CD4-positive, alpha-beta T cell treated with Interleukin-12 subunit alpha and Interleukin-12 subunit beta, for 1 hour (primary cell): Measurements from ENCODE around the gene PLIN4.
A peak's percentile ranks its signal among the peaks of the same experiment; 100 is the strongest.
"Not testable (repeated sequence)": the region's sequence is repeated elsewhere in the genome, so short reads cannot be mapped to it uniquely, and the experiment has no call there.

Source experiments
- DNase-seq: peaks from one replicate; pipeline ENCODE4 v3.0.0-alpha.2; 2020

Gene PLIN4, protein sequence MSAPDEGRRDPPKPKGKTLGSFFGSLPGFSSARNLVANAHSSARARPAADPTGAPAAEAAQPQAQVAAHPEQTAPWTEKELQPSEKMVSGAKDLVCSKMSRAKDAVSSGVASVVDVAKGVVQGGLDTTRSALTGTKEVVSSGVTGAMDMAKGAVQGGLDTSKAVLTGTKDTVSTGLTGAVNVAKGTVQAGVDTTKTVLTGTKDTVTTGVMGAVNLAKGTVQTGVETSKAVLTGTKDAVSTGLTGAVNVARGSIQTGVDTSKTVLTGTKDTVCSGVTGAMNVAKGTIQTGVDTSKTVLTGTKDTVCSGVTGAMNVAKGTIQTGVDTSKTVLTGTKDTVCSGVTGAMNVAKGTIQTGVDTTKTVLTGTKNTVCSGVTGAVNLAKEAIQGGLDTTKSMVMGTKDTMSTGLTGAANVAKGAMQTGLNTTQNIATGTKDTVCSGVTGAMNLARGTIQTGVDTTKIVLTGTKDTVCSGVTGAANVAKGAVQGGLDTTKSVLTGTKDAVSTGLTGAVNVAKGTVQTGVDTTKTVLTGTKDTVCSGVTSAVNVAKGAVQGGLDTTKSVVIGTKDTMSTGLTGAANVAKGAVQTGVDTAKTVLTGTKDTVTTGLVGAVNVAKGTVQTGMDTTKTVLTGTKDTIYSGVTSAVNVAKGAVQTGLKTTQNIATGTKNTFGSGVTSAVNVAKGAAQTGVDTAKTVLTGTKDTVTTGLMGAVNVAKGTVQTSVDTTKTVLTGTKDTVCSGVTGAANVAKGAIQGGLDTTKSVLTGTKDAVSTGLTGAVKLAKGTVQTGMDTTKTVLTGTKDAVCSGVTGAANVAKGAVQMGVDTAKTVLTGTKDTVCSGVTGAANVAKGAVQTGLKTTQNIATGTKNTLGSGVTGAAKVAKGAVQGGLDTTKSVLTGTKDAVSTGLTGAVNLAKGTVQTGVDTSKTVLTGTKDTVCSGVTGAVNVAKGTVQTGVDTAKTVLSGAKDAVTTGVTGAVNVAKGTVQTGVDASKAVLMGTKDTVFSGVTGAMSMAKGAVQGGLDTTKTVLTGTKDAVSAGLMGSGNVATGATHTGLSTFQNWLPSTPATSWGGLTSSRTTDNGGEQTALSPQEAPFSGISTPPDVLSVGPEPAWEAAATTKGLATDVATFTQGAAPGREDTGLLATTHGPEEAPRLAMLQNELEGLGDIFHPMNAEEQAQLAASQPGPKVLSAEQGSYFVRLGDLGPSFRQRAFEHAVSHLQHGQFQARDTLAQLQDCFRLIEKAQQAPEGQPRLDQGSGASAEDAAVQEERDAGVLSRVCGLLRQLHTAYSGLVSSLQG (N-terminal part only)

DNA sequence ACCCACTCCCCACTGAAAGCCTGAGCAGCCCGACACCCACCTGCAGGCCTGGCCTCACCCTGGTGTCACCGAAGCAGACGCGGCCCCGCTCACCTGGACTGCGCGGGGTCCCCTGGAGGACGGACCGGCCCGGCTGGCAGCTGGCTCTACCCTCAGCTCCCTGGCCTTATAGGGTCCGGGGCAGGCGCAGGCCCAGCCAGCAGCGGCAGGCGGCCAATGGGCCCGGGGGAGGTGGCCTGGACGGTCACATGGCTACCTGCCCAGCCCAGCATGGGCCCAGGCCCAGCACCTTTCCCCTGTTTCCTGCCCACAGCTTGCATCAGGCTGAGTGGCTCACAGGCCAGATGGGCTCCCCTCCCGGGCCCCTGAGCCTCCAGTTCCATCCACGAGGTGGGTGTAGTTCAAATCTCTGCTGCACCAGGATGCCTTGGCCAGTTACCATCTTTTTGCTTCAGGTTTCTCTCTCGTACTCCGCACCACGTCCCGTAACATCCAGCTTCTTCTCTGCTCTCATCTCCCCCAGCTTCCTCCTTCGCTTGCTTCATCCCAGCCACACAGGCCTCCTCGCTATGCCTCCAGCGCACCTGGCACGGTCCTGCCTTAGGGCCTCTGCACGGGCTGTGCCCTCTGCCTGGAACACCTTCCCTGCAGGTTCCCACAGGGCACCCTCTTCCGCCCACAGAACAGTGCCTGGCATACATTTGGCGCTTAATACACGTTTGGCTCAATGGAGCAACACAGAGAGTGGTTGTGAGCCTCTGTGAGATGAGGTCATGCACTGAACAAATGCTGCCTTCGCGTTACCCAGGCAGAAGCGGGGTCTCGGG, at the start of gene PLIN4:
Gene PLIN4, minus strand, starts transcription at position 142 of the 827 bp plus-strand sequence. CDS start 214 bp downstream, outside the sequence.
- DNase-seq: no peak

DNA sequence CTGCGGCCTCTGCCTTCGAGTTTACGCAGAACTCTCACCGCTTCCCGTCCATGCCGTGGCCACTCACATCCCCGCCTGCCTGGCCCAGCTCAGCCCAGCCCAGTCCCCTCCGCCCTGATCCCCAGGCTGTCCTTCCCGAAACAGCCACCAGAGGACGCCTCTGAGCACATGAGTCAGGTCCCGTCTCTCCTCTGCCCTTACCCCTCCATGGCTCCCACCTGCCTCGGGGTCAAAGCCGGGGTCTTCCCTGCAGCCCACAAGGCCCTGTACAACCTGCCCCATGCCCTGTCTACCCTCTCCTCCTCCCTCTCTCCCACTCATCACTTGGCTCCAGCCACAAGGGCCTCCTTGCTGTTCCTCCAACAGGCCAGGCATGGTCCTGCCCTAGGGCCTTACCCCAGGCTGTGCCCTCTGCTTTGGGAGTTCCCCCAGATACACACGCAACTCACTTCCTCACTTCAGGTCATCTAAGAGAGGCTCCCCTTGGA, 49.3 kb upstream of the PLIN4 start:
- DNase-seq: peak; percentile 60

DNA sequence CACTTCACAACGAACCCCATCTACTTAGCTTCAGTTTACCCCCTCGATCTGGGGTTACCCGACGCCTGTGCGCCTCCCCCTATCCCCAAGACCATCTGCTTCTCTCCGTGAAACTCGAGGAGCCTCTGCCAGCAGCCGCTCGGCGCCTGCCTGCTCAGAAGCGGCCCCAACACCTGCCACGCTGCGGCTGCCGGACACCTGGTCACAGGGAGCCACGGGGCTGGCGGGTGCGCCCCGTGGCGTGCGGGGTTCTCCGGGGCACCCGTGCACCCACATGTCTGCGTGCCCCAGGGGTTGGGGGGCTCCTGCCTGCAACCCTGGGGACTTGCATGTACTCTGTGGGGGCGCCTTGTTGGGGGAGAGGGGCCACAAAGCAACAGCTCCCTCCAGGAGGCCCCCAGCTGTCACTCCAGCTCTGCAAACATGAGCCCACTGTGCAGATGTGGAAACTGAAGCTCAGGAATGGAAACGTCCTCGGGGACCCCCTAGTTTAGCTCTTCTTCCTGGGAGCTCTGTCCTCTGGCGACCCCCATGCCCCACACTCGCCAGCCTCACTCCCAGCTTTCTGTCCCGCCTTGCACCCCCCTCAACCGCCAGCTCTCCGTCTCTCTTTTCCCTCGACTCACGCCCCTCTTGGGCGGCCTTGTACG, 48.2 kb upstream of the PLIN4 start:
- DNase-seq: no peak

DNA sequence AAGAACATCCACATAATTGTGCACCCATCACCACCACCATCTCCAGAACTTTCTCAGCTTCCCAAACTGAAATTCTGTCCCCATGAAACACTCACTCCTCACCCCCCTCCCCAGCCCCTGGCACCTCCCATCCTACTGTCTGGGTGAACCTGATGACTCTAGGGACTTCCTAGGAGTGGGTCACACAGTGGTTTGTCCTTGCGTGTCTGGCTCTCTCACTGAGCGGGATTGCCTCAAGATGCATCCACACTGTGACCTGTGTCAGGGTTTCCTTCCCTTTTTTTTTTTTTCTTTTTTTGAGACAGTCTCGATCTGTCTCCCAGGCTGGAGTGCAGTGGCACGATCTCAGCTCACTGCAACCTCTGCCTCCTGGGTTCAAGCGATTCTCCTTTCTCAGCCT, 45.3 kb upstream of the PLIN4 start:
- not testable (repeated sequence) for DNase-seq

DNA sequence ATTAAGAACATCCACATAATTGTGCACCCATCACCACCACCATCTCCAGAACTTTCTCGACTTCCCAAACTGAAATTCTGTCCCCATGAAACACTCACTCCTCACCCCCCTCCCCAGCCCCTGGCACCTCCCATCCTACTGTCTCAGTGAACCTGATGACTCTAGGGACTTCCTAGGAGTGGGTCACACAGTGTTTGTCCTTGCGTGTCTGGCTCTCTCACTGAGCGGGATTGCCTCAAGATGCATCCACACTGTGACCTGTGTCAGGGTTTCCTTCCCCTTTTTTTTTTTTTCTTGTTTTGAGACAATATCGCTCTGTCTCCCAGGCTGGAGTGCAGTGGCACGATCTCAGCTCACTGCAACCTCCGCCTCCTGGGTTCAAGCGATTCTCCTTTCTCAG, 43.8 kb upstream of the PLIN4 start:
- not testable (repeated sequence) for DNase-seq

DNA sequence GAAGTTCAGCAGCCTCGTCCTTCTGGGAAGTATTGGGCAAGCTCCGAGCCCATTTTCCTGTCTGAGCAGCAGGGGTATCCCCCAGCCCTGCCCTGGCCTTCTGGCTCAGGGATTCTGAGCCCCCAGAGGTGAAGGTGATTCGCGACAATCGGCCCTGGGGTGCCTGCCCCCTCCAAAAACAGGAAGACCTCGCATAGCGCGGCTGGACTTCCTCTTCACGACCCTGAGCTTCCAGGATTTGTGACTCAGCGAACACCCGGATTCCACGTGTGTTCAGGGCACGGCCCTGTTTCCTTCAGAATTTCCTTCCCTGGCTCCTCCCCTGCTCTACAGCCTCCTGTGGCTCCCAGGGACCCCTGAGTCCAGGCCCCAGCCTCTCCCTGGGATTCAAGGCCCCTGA, 41.3 kb upstream of the PLIN4 start, which contains the start of gene SEMA6B:
Gene SEMA6B, minus strand, starts transcription at position 116 of the 400 bp plus-strand sequence. CDS start 1,227 bp downstream, outside the sequence.
- no peak for DNase-seq

DNA sequence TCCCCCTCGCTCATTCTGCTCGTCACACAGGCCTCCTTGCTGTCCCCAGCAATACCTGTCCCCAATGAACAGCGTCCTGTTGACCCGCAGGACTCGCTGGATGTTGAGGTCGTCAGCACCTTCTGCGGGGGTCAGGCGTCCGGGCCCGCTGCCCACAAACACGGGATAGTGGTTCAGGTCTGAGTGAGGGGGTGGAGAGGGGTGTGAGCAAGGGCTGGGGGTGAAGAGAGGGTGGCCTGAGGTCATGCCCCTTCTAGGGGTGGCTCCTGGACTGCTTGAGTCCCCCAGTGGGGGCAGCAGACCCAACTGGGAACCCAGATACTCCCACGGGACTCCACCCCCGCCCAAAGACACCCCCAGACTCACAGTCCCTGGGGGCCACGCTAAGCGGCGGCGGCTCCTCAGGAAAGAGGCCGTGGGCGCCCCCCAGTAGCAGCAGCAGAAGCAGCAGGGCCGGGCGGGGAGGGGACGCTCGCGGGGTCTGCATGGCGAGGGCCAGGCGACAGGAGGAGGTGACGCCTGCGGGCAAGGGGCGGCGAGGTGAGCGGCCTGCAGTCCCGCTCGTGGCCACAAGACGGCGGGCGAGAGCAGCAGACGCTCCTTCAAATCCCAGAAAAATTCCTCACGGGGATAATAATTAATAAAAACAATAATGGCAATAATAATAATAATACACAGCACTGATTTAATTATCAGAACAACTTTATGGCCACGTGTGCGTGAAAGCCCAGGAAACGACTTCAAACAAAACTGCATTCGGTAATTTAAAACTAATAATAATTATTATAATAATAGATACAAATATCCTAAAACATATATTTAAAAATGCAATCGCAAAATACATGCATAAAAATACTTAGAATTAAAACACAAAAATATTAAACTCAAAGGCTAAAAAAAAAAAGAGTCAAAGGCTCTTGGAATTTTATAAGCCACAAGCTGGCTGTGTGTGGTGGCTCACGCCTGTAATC, 40.0 kb upstream of the PLIN4 start:
- DNase-seq: no peak

DNA sequence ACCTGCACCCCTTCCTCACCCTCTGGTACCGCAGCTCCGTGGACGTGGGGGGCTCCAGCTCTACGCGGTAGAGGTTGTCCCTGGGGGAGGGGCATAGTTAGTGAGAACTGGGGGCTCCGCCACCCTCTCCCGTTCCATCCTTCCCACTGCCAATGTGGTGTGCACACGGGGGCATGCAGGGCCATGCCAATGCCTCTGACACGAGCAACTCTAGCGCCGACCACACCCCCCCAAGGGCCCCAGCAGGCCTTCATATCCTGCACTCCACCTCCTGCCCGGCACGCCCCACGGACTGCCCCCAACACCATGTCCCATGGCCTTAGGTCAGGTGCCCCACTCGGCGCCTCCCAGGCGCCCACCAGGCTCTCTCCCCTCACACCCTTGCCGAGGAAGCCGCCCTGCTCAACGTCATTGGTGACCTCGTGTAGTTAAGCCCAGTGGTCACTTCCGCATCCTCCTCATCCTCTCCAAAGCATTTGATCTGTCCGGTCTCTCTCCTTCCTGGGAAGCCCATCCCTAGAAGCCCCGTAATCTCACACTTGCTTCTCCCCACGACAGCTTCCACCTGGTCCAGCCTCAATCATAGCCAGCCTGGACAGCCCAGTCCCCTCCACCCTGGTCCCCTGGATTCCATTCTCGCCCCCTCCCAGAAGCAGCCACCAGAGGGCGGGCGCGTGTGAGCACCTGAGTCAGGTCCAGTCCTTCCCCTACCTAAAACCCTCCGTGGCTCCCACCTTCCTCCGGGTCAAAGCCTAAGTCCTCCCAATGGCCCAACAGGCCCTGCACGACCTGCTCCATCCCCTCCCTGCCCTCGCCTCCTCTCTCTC, 39.1 kb upstream of the PLIN4 start:
- no peak for DNase-seq

DNA sequence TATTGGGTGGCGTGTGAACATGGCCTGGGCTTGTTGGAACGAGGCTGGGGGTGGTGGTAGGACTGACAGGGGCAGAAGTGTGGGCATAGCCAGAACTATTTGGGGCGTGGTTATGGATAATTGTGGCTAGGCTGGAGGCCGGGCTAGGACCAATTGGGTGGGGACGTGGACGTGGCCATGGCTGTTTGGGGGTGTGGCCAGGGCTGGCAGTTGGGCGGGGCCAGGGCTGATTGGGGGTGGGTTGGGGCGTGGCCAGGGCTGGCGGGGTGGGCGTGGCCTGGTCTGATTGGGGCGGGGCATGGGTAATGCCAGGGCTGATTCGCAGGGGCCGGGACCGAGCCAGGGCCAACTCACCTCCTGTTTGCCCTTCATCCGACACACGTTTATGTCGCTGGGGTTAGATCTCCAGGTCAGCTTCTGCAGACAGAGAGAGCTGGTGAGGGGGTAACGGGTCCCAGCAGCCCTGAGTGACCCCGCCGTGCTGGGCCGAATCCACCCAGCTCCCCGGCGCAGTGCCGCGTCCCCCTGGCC, 38.4 kb upstream of the PLIN4 start:
- no peak for DNase-seq

DNA sequence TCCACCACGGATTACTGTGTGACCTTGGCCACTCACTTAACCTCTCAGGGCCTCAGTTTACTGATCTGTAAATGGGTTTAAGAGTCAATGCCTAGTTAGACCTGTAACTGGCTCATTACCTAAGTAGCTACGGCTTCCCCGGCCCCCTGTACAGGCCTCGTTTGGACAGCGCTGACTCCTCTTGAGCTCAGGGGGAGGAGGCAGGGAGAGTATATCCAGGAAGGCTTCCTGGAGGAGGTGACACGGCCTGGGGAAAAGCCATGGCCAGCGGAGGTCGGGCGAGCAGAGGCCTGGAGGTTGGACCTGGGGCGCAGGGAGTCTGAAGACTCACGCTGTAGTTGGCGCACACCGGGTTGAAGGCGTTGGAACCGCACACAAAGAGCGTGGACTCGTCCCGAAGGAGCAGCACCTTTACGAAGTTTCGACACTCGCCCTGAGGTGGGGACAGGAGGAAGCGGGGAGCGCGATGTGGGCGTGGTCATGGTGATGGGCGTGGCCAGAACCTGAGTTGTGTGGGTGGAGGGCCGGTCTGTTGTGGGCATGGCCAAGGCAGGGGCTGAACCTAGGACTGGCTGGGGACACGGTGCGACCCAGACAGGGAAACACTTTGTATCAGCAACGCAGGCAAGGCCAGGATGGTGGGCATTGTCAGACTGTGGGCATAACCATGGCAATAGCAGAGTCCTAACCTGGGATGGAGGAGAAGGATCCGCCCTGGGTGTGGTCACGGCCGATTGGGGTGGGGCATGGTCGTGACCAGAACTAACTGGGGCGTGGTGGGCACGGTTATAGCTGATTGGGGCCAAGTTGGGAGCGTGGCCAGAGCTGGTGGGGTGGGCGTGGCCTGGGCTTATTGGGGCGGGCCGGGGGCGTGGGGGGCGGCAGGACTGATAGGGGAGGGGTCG, 37.6 kb upstream of the PLIN4 start:
- no peak for DNase-seq

DNA sequence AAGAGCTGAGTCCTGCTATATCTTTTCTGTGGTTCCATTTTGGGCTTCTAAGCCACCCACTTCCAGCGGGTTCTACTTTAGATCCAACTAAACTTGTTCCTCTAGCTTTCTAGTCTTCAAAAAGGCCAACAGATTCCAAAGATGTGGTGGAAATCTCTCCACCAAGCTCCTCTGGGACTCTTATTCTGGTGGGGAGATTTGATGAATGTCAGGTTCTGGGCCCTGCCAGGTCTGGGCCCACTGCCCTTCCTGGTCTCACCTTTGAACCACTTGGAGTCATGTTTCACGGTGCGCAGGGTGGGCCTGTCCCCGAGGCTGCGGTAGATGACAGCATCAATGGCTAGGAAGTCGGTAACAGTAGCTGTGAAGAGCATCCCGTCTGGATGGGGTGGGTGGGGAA, 36.4 kb upstream of the PLIN4 start:
- DNase-seq: no peak

DNA sequence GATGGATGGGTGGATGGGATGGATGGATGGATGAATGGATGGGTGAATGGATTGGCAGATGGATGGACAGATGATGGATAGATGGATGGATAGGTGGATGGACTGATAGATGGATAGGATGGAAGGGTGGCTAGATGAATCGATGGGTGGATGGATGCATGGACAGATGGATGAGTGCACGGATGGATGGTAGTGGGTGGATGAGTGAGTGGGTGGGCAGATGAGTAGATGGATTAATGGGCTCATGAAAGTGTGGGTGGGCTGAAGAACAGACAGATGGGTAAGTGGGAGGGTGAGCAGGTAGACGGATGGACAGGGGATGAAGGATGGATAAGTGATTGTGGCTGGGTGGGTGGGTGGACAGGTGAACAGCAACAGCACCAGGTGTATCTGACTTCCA, 35.5 kb upstream of the PLIN4 start:
- DNase-seq: no peak

DNA sequence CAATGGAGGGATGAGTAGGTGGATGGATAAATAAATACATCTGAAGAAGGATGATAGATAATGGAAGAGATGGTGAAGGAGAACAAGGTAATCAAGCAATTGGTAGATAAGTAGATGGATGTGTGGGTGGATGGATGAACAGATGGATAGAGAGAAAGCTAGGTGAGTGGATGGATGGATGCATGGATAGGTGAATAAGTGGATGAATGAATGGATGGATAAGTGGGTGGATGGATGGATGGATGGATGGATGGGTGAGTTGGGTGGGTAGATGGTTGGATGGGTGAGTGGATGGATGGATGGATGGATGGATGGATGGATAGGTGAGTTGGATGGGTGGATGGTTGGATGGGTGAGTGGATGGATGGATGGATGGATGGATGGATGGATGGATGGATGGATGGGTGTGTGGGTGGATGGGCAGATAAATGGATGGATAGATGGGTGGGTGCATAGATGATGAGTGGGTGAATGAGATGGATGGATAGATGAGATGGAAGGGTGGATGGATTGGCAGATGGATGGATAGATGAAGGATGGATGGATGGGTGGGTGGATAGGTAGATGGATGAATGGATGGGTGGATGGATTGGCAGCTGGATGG, 34.9 kb upstream of the PLIN4 start:
- DNase-seq: no peak

DNA sequence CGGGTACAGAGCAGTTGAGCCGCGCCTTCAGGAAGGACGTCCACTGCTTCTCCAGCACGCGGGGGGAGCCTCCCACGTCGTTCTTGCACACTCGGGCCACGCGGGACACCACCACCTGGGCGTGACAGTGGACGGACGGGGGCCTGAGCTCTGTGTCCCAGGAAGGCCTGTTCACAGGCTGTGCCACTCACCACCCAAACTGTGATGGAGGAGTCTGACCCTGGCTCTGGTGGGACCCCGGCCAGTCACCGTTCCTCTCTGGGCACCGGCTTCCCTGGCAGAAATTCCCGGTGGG, 34.2 kb upstream of the PLIN4 start:
- no peak for DNase-seq

DNA sequence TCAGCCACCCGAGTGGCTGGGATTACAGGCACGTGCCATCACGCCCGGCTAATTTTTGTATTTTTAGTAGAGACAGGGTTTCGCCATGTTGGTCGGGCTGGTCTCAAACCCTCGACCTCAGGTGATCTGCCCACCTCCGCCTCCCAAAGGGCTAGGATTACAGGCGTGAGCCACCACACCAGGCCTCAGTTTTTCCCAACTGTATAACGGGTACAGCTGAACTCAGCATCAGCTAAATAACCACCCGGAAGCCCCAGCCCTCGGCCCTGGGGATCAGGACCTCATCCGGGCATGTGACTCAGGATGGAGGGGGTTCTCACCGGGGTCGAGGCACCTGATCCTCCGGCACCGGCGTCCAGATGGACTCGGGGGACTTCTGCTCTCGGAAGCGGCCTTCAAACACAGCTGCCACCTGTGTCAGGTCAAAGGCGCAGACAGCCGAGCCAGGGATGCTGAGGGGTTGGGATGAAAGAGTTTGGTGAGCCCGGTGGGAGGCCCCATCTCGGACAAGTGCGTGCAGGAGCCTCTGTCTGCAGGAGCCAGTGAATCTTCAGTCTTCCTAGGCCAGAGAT, 32.3 kb upstream of the PLIN4 start:
- no peak for DNase-seq

DNA sequence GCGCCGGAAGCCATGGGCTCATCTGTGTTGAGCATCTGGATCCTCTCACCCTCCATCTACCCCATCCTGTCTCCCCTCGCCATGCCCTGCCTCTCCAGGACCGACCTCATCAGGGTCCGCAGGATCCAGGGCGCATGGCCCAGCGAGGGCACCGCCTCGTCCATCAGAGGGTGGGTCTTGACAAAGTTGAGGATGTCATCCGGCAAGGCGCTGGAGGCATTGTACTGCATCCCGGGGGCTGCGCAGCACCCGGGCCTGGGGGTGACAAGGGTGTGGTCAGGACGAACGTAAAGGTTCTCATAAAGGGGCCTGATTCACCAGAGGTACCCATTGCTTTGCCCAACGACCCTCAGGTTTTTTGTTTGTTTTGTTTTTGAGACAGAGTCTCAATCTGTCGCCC, 31.7 kb upstream of the PLIN4 start:
- no peak for DNase-seq

DNA sequence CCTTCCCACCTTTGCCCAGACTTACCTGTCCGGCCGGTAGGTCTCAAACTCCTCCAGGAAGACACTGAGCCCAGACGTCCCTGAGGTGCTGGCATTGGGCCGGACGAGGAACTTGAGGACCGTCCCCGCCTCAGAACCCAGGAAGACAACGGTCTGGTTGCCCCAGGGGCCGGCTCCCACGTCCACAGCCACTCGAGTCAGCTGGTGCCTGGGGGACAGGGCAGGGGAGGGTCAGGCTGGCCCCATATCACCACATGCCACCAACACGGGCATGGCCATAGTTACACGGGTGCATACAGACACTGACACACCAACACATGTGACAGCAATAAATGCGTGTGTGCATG, 29.9 kb upstream of the PLIN4 start:
- DNase-seq: no peak
